ENCODE results near the gene ATP5F1C.

ATP5F1C gene

DNA sequence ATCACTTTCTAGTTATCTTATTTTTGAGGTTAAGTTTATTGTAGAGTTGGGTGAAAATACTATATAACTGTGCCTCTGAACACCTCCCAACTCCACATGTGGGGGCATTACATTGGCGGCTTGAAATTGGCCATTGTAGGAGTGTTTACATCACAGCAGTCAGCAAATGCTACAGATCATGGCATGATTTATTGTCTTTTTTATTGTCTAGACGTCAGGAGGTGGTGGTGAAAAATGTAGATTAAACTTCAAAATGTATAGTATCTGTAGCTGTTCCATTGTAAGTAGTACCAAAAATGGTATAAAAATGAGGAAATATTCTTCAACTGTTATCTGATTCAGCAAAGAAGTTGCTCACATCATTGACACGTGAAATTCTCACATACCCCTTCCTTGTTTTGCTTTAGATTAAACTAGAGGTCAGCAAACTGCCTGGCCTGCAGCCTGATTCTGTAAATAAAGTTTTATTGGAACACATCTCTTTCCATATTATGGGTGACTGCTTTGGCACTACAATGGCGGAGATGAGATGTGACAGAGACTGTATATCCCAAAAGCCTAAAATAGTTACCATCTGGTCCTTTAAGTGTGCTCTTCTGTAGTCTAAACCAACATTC, 65.4 kb downstream of the ATP5F1C start:
- DNase-seq: no peak

DNA sequence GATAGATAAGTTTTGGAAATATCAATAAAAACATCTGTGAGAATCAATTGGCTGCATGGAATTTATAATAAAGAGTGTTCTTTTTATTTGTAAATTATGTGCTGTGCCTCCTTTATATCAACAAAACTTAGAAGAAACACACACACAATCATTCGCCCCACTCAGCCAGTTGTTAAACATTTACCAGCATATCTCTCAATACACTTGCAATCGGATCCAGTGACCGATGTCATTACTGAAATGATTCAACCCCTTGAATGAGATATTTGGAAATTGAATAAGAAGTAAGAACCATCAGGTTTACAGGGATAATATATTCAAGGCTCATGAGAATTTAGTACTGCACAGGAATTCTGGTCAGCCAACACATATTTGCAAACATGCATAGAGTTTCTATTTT, 65.9 kb downstream of the ATP5F1C start:
- no peak for DNase-seq

DNA sequence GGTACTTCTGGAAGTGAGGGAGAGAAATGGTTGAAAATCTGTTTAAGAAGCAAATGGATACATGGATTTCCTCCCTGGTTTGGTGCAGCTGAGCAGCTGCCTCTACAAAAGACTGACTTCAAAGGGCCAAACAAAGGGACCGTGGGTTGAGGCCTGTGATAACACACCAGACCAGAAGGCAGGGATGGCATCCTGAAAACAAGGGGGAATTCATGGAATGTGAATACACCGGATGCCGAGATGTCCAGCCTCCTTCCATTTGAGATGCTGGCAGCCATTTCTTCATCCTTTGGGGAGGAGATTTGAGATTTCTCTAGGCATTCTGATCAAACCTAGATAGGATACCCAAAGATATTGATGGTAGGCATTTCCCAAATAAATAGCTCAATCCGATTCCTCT, 67.2 kb downstream of the ATP5F1C start:
- no peak for DNase-seq

GRCh38 chr10:7856678-7857077, 68.7 kb downstream of the ATP5F1C start:
- DNase-seq: no peak

- no peak for DNase-seq
These were observed 69.3 kb downstream of the ATP5F1C start for GRCh38 chr10:7857262-7857661.

Measured in activated naive CD4-positive, alpha-beta T cell treated with Interleukin-2 at 50 U/mL for 16 hours (primary cell).